GM19438 (cell line): ENCODE data around the gene AKT3.

Experiments used
- ATAC-seq: cut with Tn5 transposase; IDR thresholded peaks from one replicate; pipeline ENCODE4 v1.9.1; 2021; ENCODE audit warnings: low read depth; ENCODE audit not compliant: unreplicated experiment

Gene AKT3

GRCh38 chr1:243494741-243495431 lies 355.2 kb downstream of the AKT3 start:
- no peak for ATAC-seq

- ATAC-seq: no peak
Measured at GRCh38 chr1:243493156-243494129, 356.6 kb downstream of the AKT3 start.

- ATAC-seq: no peak
Measured at GRCh38 chr1:243490748-243491686, 359.0 kb downstream of the AKT3 start.

- no peak for ATAC-seq
Measured at GRCh38 chr1:243489681-243490546, 360.1 kb downstream of the AKT3 start.

GRCh38 chr1:243489158-243489527 lies 360.9 kb downstream of the AKT3 start:
- no peak for ATAC-seq

- no peak for ATAC-seq
Measured at GRCh38 chr1:243488459-243489157, 361.4 kb downstream of the AKT3 start.

GRCh38 chr1:243487649-243488227 lies 362.3 kb downstream of the AKT3 start:
- no peak for ATAC-seq

GRCh38 chr1:243487036-243487648 lies 362.9 kb downstream of the AKT3 start:
- no peak for ATAC-seq

- no peak for ATAC-seq
Measured at GRCh38 chr1:243483952-243484351, 366.1 kb downstream of the AKT3 start.

- ATAC-seq: no peak
Measured at GRCh38 chr1:243483071-243483771, 366.8 kb downstream of the AKT3 start.

GRCh38 chr1:243482141-243483022 lies 367.7 kb downstream of the AKT3 start:
- ATAC-seq: no peak

- no peak for ATAC-seq
Measured at GRCh38 chr1:243481101-243481500, 368.9 kb downstream of the AKT3 start.

GRCh38 chr1:243477731-243478290 lies 372.2 kb downstream of the AKT3 start:
- ATAC-seq: no peak

GRCh38 chr1:243475966-243476365 lies 374.1 kb downstream of the AKT3 start:
- ATAC-seq: no peak

- no peak for ATAC-seq
Measured at GRCh38 chr1:243474906-243475305, 375.1 kb downstream of the AKT3 start.

GRCh38 chr1:243474136-243474881 lies 375.7 kb downstream of the AKT3 start:
- ATAC-seq: no peak
